GM18499 (cell line): Measurements from ENCODE around the gene WDR62.

Experiments
- ATAC-seq: cut with Tn5 transposase; IDR thresholded peaks from one replicate; pipeline ENCODE4 v1.9.1; 2021; ENCODE audit warnings: moderate number of reproducible peaks; ENCODE audit not compliant: insufficient read depth, unreplicated experiment

Gene WDR62

GRCh38 chr19:36139120-36139472 is 84.4 kb downstream of the WDR62 start:
- no peak for ATAC-seq

GRCh38 chr19:36139473-36140303 is 85.0 kb downstream of the WDR62 start, which contains the start of gene CAPNS1:
CAPNS1 (plus strand) TSS chr19:36140066; CDS start chr19:36141012, 946 bp downstream.
- ATAC-seq: peak; percentile 56

- no peak for ATAC-seq
These were observed 85.8 kb downstream of the WDR62 start for GRCh38 chr19:36140304-36141038.

- no peak for ATAC-seq
These were observed 86.6 kb downstream of the WDR62 start for GRCh38 chr19:36141039-36141927.

GRCh38 chr19:36142046-36142445 is 87.3 kb downstream of the WDR62 start:
- ATAC-seq: no peak

- ATAC-seq: no peak
These were observed 87.8 kb downstream of the WDR62 start for GRCh38 chr19:36142496-36142895.

GRCh38 chr19:36144624-36145023 is 89.9 kb downstream of the WDR62 start:
- ATAC-seq: no peak

GRCh38 chr19:36149673-36150406 is 95.1 kb downstream of the WDR62 start:
- no peak for ATAC-seq

GRCh38 chr19:36150586-36150985 is 95.9 kb downstream of the WDR62 start:
- ATAC-seq: no peak

- no peak for ATAC-seq
These were observed 96.7 kb downstream of the WDR62 start for GRCh38 chr19:36151144-36152018.

GRCh38 chr19:36152019-36152351 is 97.3 kb downstream of the WDR62 start:
- ATAC-seq: no peak

- no peak for ATAC-seq
These were observed 97.8 kb downstream of the WDR62 start, which contains the start of gene COX7A1 for GRCh38 chr19:36152352-36153091. COX7A1 (minus strand) TSS chr19:36152447; CDS start chr19:36152407, 40 bp downstream.

- no peak for ATAC-seq
These were observed 98.4 kb downstream of the WDR62 start for GRCh38 chr19:36153126-36153525.
